Medulla oblongata (tissue), 1 donor: ENCODE results near the gene HLA-DPA1.
A peak's percentile ranks its signal among the peaks of the same experiment; 100 is the strongest.
"Not testable (repeated sequence)": the region's sequence is repeated elsewhere in the genome, so short reads cannot be mapped to it uniquely, and the experiment has no call there.

Experiments used
- DNase-seq: peaks from one replicate; pipeline ENCODE4 v3.0.0-alpha.2; 2015; ENCODE audit errors: extremely low spot score

HLA-DPA1 gene

DNA sequence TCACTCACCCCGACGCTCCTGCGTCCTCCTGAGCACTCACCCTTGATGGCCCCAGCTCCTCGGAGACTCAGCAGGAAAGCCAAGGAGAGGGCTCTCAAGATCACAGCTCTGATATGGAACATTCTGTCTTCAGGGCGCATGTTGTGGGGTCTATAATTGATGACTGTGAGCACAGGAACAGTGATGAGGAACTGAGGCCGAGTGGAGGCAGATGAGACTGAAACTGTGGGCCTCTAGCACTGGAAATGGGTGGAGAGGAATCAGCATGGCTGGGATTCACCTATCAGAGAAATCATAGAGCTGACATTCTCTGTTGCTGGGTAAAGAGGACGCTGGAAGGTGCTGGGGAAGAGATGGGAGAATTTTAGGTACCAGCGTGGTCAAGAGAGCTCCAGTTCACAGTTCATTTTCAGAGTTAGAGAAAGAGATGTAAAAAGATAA is at the start of gene HLA-DPA1:
HLA-DPA1 (minus strand) TSS at position 219 of the 441 bp plus-strand sequence.
- DNase-seq: peak; percentile 87

GRCh38 chr6:33123181-33123580 is 49.7 kb upstream of the HLA-DPA1 start:
- DNase-seq: no peak

DNA sequence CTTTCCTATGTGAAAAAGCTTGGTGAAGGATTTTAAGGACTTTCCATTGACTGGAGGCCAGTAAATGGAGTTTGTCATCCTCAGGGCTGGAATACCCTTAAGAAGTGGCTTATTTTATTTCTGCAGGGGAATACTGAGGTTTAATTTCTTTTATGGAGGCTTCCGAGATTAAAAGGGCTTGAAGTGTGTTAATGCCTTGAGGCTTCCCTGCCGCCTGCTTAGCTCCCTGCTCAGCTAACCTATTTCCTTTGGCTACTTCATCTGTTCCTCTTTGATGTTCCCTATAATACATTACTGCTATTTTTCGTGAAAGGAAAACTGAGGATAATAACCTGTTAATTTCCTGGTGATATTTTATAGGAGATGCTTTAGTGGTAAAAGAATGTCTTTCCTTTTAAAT is 46.6 kb upstream of the HLA-DPA1 start:
- no peak for DNase-seq

- DNase-seq: peak; percentile 66
These were observed 45.2 kb upstream of the HLA-DPA1 start for GRCh38 chr6:33118525-33119123.

DNA sequence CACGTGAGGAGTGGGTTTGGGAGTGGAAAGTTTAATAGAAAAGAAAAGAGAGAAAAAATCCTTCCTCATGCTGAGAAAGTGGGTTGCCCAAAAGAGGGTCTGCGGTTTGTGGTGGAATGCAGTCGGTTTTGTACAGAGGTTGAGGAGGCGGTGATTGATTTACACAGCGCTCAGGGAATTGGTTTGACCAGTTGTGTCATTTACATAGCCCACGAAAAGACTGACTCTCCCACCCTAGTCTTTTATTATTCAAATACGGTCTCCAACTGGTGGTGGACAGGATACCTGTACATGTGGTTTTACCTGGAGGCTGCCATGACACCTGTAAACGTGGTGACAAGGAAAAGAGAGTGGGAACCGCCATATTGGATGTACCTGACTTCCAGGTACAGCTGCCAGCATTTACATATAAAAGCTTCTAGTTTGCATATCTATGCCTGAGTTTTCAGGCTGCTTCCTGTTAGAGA is 44.4 kb upstream of the HLA-DPA1 start:
- DNase-seq: no peak

- DNase-seq: no peak
These were observed 43.6 kb upstream of the HLA-DPA1 start for GRCh38 chr6:33116841-33117711.

GRCh38 chr6:33116417-33116816 is 43.0 kb upstream of the HLA-DPA1 start:
- no peak for DNase-seq

DNA sequence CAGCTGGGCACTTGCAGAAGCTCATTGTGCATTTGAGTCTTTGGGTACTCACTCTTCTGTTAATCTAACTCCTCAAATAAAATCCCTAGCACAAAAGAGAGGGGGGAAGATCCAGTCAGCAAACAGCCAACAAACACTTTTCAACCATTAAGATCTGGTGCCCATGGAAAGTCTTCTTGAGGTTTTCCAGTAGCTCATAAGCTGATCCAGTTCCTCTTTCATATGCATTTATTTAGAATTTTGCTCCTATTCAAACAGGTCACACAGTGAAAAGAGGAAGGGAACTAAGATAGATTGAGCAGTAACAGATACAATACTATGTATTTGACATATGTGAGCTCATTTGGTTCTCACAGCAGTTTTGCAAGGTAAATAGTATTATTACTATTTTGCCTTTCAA is 41.0 kb upstream of the HLA-DPA1 start:
- DNase-seq: no peak

- DNase-seq: no peak
These were observed 40.3 kb upstream of the HLA-DPA1 start for GRCh38 chr6:33113755-33114154.

GRCh38 chr6:33112148-33112547 is 38.7 kb upstream of the HLA-DPA1 start:
- peak; percentile 86 for DNase-seq

DNA sequence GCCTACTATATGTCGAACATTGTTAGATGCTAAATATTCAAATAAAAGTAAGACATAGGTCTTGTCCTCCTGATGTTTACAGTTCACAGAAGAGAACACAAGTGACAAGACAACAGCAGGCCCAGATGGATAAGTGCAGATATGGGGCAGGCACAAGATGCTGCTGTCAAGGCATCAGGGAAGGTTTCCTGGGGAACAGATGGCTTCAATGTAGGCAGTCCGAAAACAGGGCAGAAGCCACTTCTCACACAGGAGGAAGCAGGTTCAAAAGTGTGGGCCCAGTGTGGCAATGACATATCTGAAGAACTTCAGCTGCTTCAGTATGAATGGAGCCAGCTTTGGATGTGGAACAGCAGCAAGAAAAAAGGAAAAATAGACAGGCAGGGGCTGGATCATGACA is 34.9 kb upstream of the HLA-DPA1 start:
- DNase-seq: no peak

DNA sequence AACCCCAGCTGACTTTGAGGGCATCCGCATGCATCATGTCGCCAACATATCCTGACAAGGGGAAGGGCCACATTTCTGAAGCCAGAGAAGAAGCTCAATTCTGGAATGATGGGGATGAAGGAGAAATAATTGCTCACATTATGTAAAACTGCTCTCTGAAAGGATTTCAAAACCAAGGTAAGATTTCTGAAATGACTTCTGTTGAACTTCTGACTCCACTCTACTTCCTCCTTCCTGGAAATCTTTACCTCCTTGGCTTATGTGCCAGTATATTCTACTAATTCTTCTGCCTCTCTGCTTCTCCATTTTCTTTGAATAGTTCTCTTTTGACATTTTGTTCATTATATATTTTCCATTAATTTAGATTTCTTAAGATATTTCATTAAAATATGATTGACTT is 34.2 kb upstream of the HLA-DPA1 start:
- no peak for DNase-seq

DNA sequence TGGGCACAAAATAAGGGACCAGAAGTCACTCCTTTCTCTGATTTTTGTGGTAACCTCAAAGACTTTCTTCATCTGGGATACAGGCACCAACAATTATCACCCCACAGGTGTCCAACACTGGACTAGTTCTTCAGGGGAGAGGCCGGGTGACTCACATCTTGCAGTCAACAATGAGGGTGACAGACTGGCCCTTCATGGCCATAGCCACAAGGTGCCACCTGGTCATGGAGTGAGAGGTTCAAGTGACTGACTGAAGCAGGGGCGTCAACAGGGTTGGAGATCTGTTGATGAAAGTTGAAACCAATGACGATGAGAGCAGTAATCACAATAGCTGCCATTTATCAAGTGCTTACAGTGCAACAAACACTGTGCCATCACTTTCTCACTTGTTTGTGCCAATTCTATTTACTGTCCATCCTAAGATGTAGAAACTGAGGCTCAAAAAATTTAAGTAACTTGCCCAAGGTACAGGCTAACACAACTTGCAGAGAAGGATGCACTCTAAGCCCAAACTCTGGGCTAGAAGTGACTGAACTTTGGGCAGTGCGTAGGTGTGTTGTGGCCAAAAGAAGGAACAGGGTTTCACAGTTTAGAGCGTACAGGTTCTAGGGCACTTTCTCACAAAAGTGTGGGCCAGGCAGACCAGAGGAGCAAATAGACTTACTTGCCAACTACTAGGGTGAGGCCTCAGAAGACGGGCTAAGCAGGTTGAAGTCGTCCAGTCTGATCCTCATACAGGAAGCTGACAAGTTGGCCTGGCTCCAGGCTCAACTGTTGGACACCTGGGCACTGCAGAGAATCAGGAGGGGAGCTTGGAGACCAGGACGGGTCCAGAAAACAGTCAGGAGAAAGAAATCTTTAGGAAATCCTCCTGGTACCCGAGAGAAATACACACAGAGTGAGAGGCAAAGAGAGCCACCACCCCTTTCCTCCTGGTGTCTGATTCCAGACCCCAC is 32.7 kb upstream of the HLA-DPA1 start:
- DNase-seq: no peak

GRCh38 chr6:33105386-33105785 is 31.9 kb upstream of the HLA-DPA1 start:
- DNase-seq: no peak

GRCh38 chr6:33104887-33105286 is 31.4 kb upstream of the HLA-DPA1 start:
- no peak for DNase-seq

DNA sequence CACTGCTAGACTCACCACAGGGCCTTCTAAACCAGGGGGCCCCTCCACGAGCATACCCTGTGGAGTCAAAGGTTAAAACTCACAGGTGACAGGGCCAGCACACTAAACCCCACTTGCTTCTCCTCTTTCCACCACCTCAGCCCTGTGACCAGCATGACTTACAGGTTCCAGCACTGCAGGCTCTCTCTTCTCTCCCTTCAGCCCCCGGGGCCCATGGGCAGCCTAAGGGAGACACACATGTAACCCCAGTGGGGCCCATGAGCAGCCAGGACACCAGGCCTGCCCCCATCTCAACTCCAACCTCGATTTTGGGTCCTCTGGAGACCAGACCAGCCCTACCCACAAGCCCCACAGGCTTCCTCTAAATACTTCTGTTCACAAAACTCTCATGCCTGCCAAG is 30.3 kb upstream of the HLA-DPA1 start:
- DNase-seq: no peak

DNA sequence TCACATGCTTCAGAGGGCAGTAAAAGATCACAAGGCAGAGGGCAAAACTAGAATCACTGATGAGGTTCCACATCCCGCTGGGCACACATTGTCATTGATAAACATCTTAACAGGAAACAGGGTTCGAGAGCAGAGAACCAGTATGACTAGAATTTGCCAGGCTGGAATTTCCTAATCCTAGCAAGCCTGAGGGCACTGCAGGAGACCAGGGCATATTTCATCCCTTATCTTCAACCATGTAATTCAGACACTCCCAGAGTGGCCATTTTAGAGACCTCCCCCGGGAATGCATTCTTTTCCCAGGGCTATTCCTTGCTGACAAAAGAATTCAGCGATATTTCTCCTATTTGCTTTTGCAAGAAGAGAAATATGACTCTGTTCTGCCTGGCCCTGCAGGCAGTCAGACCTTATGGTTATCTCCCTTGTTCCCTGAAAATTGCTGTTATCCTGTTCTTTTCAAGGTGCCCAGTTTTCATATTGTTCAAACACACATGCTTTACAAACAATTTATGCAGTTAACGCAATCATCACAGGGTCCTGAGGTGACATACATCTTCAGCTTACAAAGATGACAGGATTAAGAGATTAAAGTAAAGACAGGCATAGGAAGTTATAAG is 27.8 kb upstream of the HLA-DPA1 start:
- not testable (repeated sequence) for DNase-seq

DNA sequence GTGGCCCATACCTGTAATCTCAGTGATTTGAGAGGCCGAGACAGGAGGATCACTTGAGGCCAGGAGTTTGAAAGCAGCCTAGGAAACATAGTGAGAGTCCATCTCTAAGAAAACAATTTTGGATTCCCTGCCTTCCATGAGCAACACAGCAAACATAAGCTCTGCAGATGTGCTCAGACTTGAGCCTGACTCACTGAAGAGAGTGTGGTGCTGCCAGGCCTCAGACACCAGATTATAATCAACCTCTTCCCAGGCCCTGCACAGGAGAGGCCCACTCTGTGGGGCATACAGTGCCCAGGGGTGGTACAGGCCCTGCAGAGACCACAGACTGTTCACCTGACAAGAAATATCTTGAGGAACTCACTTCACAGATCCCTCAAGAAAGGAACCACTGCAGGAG is 22.2 kb upstream of the HLA-DPA1 start:
- no peak for DNase-seq

DNA sequence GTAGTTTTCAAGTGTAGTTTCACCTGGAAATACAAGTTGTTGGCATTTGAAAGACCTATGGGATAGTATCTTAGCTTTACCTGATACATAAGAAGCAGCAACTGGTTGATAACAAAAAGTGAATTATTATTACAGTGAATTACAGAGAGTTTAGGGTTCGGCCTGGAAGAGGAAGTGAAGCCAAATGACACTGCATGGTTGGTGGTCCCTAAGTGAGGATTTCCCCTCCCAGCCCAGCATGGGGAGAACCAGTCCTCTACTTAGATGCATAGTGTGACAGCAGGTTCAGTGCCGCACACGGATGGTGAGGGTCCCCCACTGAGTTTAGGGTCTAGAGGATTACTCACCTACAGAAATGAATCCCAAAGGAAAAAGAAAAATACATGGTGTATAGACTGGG is 20.4 kb upstream of the HLA-DPA1 start:
- no peak for DNase-seq

DNA sequence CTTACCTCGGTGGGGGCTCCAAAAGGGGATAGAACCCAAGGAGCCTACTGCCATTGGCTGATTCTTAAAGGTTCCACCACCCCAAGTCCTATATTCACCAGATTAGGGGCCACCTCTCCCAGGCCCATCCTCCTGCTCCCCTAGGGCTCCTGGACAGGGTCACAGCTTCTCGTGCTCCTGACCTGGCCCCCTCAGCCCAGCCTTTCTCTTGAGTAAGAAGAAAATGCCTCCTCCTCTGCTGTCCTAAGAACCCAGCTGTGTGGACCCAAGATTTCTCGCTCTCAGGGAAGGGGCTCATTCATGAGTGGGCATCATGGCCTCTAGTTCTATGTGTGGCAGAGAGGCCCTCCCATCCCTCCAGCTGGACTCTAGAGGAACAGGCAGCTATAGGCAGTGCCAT is 18.9 kb upstream of the HLA-DPA1 start:
- no peak for DNase-seq

DNA sequence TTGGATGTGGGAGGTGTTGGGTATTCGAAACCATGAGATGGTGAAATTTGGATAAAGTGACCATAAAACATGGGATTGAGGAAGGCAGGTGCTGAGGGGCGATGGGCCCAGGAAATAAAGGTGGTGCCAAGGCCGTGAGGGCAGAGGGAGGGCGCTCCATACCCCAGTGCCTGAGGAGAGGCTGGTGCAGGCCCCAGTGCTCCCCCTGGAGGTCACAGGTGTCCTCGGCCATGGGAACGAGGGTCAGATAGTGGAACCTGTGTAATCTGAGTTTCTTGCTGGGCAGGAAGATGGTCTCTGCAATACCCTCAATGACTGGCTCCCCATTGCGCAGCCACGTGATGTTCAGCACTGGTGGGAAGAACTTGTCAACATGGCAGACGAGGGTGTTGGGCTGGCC is 18.5 kb upstream of the HLA-DPA1 start:
- DNase-seq: no peak
